Right lobe of liver (tissue), 4 donors: ENCODE measurements around the gene MMP3.

Experiments
- CTCF ChIP-seq, 4 donors: fragments of 200-600 bp in 3 of 4; fragments of 450-650 bp in 1 of 4; IDR thresholded peaks; one replicate each; pipeline versions ENCODE4 v1.5.1 to v1.8.0; 2016 to 2022; ENCODE audit warnings: antibody characterized with exemption in 4 of 4, mild to moderate bottlenecking in 2 of 4
- POLR2A ChIP-seq: fragments of 450-650 bp; IDR thresholded peaks from one replicate; pipeline ENCODE4 v1.6.1; 2017; ENCODE audit warnings: antibody characterized with exemption, mild to moderate bottlenecking
- donor health status: DM: no; HTN: no; CAD: no.
- donor health status: DM: no; HTN: no; CAD: no.
- donor health status: DM: no; HTN: yes; CAD: no.

GRCh38 chr11:102882389-102883024, 39.1 kb upstream of the MMP3 start:
- TF ChIP-seq CTCF (IDR thresholded peaks at IDR 0.05) (no peak), POLR2A (no peak)
